Measurements from ENCODE around the gene IFI35. TPM values are rescaled to one million over a fixed set of nuclear protein-coding genes. Genes with fewer than 3 reads are reported as not detected.

Gene IFI35
- total and polyA plus RNA-seq, 9 of the 15 experiments (the other 6 are each of a cell fraction or from before 2014, with no cell fraction given), result 4.4 to 13.1 (median 10.2) TPM

- TF ChIP-seq MGA (IDR thresholded peaks at IDR 0.05) (peak; percentile 93), PYGO2 (tag; IDR thresholded peaks at IDR 0.05) (no peak), CBX1 (IDR thresholded peaks at IDR 0.05; ENCODE audit: low read depth) (0 out of 2 replicates have a peak, but pooled peaks have one; percentile 4), SPI1 (IDR thresholded peaks at IDR 0.05; ENCODE audit: borderline replicate concordance, low read depth, low read length) (0 out of 2 replicates have a peak, but pooled peaks have one; percentile 18), ZC3H8 (IDR thresholded peaks at IDR 0.05) (peak; percentile 12; the same call in 1 of the 2 replicates), HNRNPL (IDR thresholded peaks at IDR 0.05; ENCODE audit: low read depth, low read length) (no peak), GTF2A2 (tag; IDR thresholded peaks at IDR 0.05) (no peak), GTF2E2 (tag; IDR thresholded peaks at IDR 0.05) (no peak), EGR1 (conservative IDR thresholded peaks at IDR 0.05) (0 out of 2 replicates have a peak, but pooled peaks have one; percentile 15), CBX5 (IDR thresholded peaks at IDR 0.05; ENCODE audit: borderline replicate concordance, low read depth) (no peak), TCF3 (CRISPR knock-in tag; IDR thresholded peaks at IDR 0.05) (no peak), USF2 (CRISPR knock-in tag; IDR thresholded peaks at IDR 0.05) (no peak)
Observed at GRCh38 chr17:42979511-42980273, 26.9 kb upstream of the IFI35 start, which contains the start of gene PTGES3L (continued).
